HCT116 (cell line): ENCODE results near the gene SYNE1. TPM values are rescaled to one million over a fixed set of nuclear protein-coding genes. Genes with fewer than 3 reads are reported as not detected.

ENCODE experiments used
- ATAC-seq: fragments of 200-7000 bp; cut with Tn5 transposase; 2 replicates; pipeline ENCODE4 v1.9.1; 2020; ENCODE audit warnings: mild to moderate bottlenecking, moderate library complexity
- BruUV-seq: library from RNA; stranded (reverse); fragments of 400-500 nt; replicated peaks from 2 replicates; lab custom pipeline; 2021; lab: Mats Ljungman, UMichigan
- CTCF ChIA-PET: fragments of 300-600 bp; sonication (Branson Sonifier 250); formaldehyde crosslinking; loops from one replicate; lab custom pipeline; 2021; ENCODE audit warnings: antibody characterized with exemption; lab: Charles Lee
- POLR2A ChIA-PET: fragments of 300-600, 350-600 bp; sonication (Branson Sonifier 250); formaldehyde crosslinking; loops from one replicate; lab custom pipeline; 2021; ENCODE audit warnings: antibody characterized with exemption; lab: Charles Lee
- RAD21 ChIA-PET, 2 experiments: fragments of 300-600 bp; sonication (Branson Sonifier 250); formaldehyde crosslinking; loops; one replicate each; lab custom pipeline; 2023; ENCODE audit warnings: low total read pairs in 2 of 2; ENCODE audit not compliant: uncharacterized antibody in 2 of 2, unreplicated experiment in 2 of 2, low non-redundant PET in 1 of 2; lab: Charles Lee
- DNase-seq: peaks from one replicate; pipeline ENCODE4 v3.0.0-alpha.2; 2010; ENCODE audit warnings: low read depth, low spot score
- H2AFZ ChIP-seq: fragments of 200-600 bp; shearing (Covaris generic), sonication (generic); 2 replicates; pipeline ENCODE4 v1.6.1; 2017; ENCODE audit warnings: low read depth, mixed run types, mixed read lengths, antibody characterized with exemption, low read length; ENCODE audit not compliant: poor library complexity, severe bottlenecking
- H3K27ac ChIP-seq: 2 replicates; pipeline ENCODE4 v1.5.1; 2012; ENCODE audit warnings: low read depth, low read length
- H3K27me3 ChIP-seq: fragments of 200-600 bp; sonication (generic); 2 replicates; pipeline ENCODE4 v1.6.1; 2016; ENCODE audit warnings: mixed run types, low read length, mixed read lengths; ENCODE audit not compliant: insufficient read depth
- H3K36me3 ChIP-seq, 2 experiments: fragments of 200-500 bp in 1 of 2; fragments of 200-600 bp in 1 of 2; sonication (Bioruptor generic) in 1 of 2; sonication (generic) in 1 of 2; 2 replicates each; pipeline versions ENCODE4 v1.5.1 to v1.6.1; 2014 to 2016; ENCODE audit warnings: low read length in 2 of 2, inconsistent platforms in 1 of 2, mixed read lengths in 1 of 2, mixed run types in 1 of 2; ENCODE audit not compliant: insufficient read depth in 2 of 2, control insufficient read depth in 1 of 2
- H3K4me1 ChIP-seq, 2 experiments: fragments of 200-600 bp in 1 of 2; sonication (generic) in 1 of 2; 2 replicates each; pipeline versions ENCODE4 v1.5.1 to v1.6.1; 2012 to 2017; ENCODE audit warnings: low read length in 2 of 2, inconsistent platforms in 1 of 2, mild to moderate bottlenecking in 1 of 2, mixed read lengths in 1 of 2, mixed run types in 1 of 2, moderate library complexity in 1 of 2; ENCODE audit not compliant: insufficient read depth in 2 of 2, control insufficient read depth in 1 of 2
- H3K4me2 ChIP-seq: fragments of 200-600 bp; sonication (generic); 2 replicates; pipeline ENCODE4 v1.6.1; 2017; ENCODE audit warnings: mixed run types, low read length, mixed read lengths
- H3K4me3 ChIP-seq, 2 experiments: fragments of 200-600 bp in 1 of 2; sonication (generic) in 1 of 2; replicated peaks in 1 of 2; 2 replicates each; pipeline ENCODE4 v1.5.1; 2011 to 2016; ENCODE audit warnings: low read length in 2 of 2, control low read depth in 1 of 2, low read depth in 1 of 2, mild to moderate bottlenecking in 1 of 2, mixed read lengths in 1 of 2, mixed run types in 1 of 2
- H3K79me2 ChIP-seq: fragments of 200-600 bp; sonication (generic); 2 replicates; pipeline ENCODE4 v1.6.1; 2017; ENCODE audit warnings: mild to moderate bottlenecking, mixed run types, low read length, moderate library complexity, mixed read lengths; ENCODE audit not compliant: insufficient read depth
- H3K9ac ChIP-seq: fragments of 200-600 bp; sonication (generic); 2 replicates; pipeline ENCODE4 v1.6.1; 2016; ENCODE audit warnings: low read length, mixed read lengths
- H3K9me2 ChIP-seq: fragments of 200-600 bp; sonication (generic), shearing (Covaris generic); 2 replicates; pipeline ENCODE4 v1.6.1; 2017; ENCODE audit warnings: mixed run types, mild to moderate bottlenecking, moderate library complexity; ENCODE audit not compliant: insufficient read depth
- H3K9me3 ChIP-seq, 2 experiments: fragments of 200-500 bp in 1 of 2; fragments of 200-600 bp in 1 of 2; sonication (Bioruptor generic) in 1 of 2; sonication (generic) in 1 of 2; 2 replicates each; pipeline ENCODE4 v1.6.1; 2014 to 2017; ENCODE audit warnings: low read length in 2 of 2, mixed read lengths in 2 of 2, inconsistent platforms in 1 of 2, low read depth in 1 of 2, mild to moderate bottlenecking in 1 of 2, mixed run types in 1 of 2, moderate library complexity in 1 of 2; ENCODE audit not compliant: control insufficient read depth in 1 of 2, insufficient read depth in 1 of 2
- H4K20me1 ChIP-seq: fragments of 200-600 bp; sonication (generic), shearing (Covaris generic); 2 replicates; pipeline ENCODE4 v1.6.1; 2017; ENCODE audit warnings: mixed run types, mild to moderate bottlenecking, moderate library complexity; ENCODE audit not compliant: insufficient read depth
- ATF3 ChIP-seq: IDR thresholded peaks from 2 replicates; pipeline ENCODE4 v1.6.1; 2012
- CEBPB ChIP-seq: IDR thresholded peaks from 2 replicates; pipeline ENCODE4 v1.6.1; 2012; ENCODE audit warnings: low read depth
- CTCF ChIP-seq, 3 experiments: fragments of 200-600 bp in 1 of 3; sonication (generic) in 1 of 3; IDR thresholded peaks in 2 of 3; conservative IDR thresholded peaks in 1 of 3; 2 replicates each; pipeline ENCODE4 v1.5.1; 2012 to 2017; ENCODE audit warnings: low read depth in 2 of 3, low read length in 2 of 3, antibody characterized with exemption in 1 of 3, borderline replicate concordance in 1 of 3, control low read depth in 1 of 3, mild to moderate bottlenecking in 1 of 3, mixed read lengths in 1 of 3, mixed run types in 1 of 3, moderate library complexity in 1 of 3; ENCODE audit not compliant: insufficient read depth in 1 of 3
- EGR1 ChIP-seq: IDR thresholded peaks from 2 replicates; pipeline ENCODE4 v1.6.1; 2012; ENCODE audit warnings: low read depth
- ELF1 ChIP-seq: IDR thresholded peaks from 2 replicates; pipeline ENCODE4 v1.6.1; 2012; ENCODE audit warnings: low read depth, borderline replicate concordance
- EZH2 ChIP-seq: fragments of 200-600 bp; sonication (generic); IDR thresholded peaks from 2 replicates; pipeline ENCODE4 v1.6.1; 2017; ENCODE audit warnings: antibody characterized with exemption, mixed run types
- EZH2phosphoT487 ChIP-seq: fragments of 200-600 bp; IDR thresholded peaks from 2 replicates; pipeline ENCODE4 v1.6.1; 2018; ENCODE audit warnings: antibody characterized with exemption, borderline replicate concordance
- FOSL1 ChIP-seq: IDR thresholded peaks from 2 replicates; pipeline ENCODE4 v1.6.1; 2012; ENCODE audit warnings: low read depth
- JUND ChIP-seq: IDR thresholded peaks from 2 replicates; pipeline ENCODE4 v1.6.1; 2012
- POLR2A ChIP-seq: IDR thresholded peaks from 2 replicates; pipeline ENCODE4 v1.7.0; 2011; ENCODE audit warnings: borderline replicate concordance; ENCODE audit not compliant: insufficient read depth, insufficient read length; ENCODE audit errors: extremely low read depth
- RAD21 ChIP-seq: IDR thresholded peaks from 2 replicates; pipeline ENCODE4 v1.6.1; 2012; ENCODE audit warnings: low read depth, mild to moderate bottlenecking
- REST ChIP-seq: IDR thresholded peaks from 2 replicates; pipeline ENCODE4 v1.6.1; 2012; ENCODE audit warnings: low read depth
- SIN3A ChIP-seq: IDR thresholded peaks from 2 replicates; pipeline ENCODE4 v1.6.1; 2012; ENCODE audit warnings: low read depth
- SP1 ChIP-seq: IDR thresholded peaks from 2 replicates; pipeline ENCODE4 v1.6.1; 2012; ENCODE audit warnings: low read depth
- SRF ChIP-seq: IDR thresholded peaks from 2 replicates; pipeline ENCODE4 v1.6.1; 2012; ENCODE audit warnings: low read depth
- ZBTB33 ChIP-seq: IDR thresholded peaks from 2 replicates; pipeline ENCODE4 v1.6.1; 2011; ENCODE audit warnings: mild to moderate bottlenecking, low read length, moderate library complexity; ENCODE audit not compliant: insufficient replicate concordance; ENCODE audit errors: extremely low read depth
- ZNF274 ChIP-seq: fragments of 200-500 bp; sonication (Bioruptor generic); IDR thresholded peaks from 2 replicates; pipeline ENCODE4 v1.6.1; 2014; ENCODE audit warnings: mild to moderate bottlenecking, low read depth, low read length, inconsistent platforms
- intact Hi-C: fragments of 100-400 bp; cut with micrococcal nuclease; formaldehyde crosslinking; loops from 2 replicates; pipeline ENCODE4 v1.10.0; 2022
- total RNA-seq: library from RNA; stranded (reverse); gene quantifications from one replicate; pipeline ENCODE4 v1.2.1, GENCODE V29; 2021; ENCODE audit not compliant: unreplicated experiment

SYNE1 gene
- total RNA-seq, 1 experiment from 2014 or later = 5.4 TPM

GRCh38 chr6:152496731-152497130 is 140.4 kb downstream of the SYNE1 start:
- no peak overlapping the region for H3K9ac ChIP-seq
- H3K79me2 ChIP-seq = no peaks in the 10 kb centered on the region
- ChIA-PET POLR2A (interaction anchor here (1.1 kb wide), 1 partner anchor 11 kb away, joined by 4 read pairs; no protein-coding TSS in a partner anchor), RAD21 (no interaction called here), CTCF (no interaction called here)
- H3K9me3 ChIP-seq = no peaks in the 10 kb centered on the region
- H3K9me2 ChIP-seq = no peaks in the 10 kb centered on the region
- no TSS peak for BruUV-seq
- H3K4me2 ChIP-seq = no peak overlapping the region
- H3K36me3 ChIP-seq = no peaks in the 10 kb centered on the region
- ATAC-seq (no peak), DNase-seq (no peak)
- H2AFZ ChIP-seq = no peak overlapping the region
- TF ChIP-seq POLR2A (no peak), CEBPB (no peak), ATF3 (no peak), CTCF (IDR thresholded peaks at IDR 0.05 in 2 of 3, conservative IDR thresholded peaks at IDR 0.05 in 1 of 3; ENCODE audit: borderline replicate concordance in 1 of 3, insufficient read depth in 1 of 3, low read depth in 2 of 3, low read length in 2 of 3) (no peak), EGR1 (no peak), SP1 (no peak), ELF1 (no peak), EZH2phosphoT487 (no peak), REST (no peak), ZNF274 (no peak), SIN3A (no peak), EZH2 (no peak), SRF (no peak), ZBTB33 (no peak), JUND (no peak), RAD21 (no peak), FOSL1 (no peak)
- H4K20me1 ChIP-seq = no peaks in the 10 kb centered on the region
- intact Hi-C loops = no loop called here
- H3K27me3 ChIP-seq = no peaks in the 10 kb centered on the region
- H3K4me3 ChIP-seq = no peak overlapping the region
- H3K4me1 ChIP-seq = peaks cover 2 to 26% of the 10 kb centered on the region in 2 experiments; a peak in 3 of 4 replicates
- H3K27ac ChIP-seq = no peak overlapping the region
